Measurements from ENCODE around the gene CABP4. TPM values are rescaled to one million over a fixed set of nuclear protein-coding genes. Genes with fewer than 3 reads are reported as not detected.

The CABP4 gene
- total RNA-seq, 1 experiment from 2014 or later, result not detected

DNA sequence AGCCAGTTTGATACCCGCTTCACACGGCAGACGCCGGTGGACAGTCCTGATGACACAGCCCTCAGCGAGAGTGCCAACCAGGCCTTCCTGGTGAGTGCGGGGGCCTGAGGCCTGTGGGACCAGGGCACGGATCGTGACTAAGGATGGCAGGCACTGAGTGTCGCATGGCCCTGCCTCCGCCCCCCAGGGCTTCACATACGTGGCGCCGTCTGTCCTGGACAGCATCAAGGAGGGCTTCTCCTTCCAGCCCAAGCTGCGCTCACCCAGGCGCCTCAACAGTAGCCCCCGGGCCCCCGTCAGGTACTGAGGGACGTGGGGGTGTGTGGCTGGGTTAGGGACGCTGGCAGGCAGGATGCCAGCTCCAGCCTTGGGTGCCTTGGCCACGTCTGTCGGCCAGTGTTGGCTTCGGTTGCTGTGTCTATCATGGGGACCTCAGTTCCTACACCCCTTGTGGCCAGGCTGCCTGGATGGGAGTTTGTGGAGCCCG, 20.7 kb upstream of the CABP4 start:
- H3K27ac ChIP-seq (ENCODE audit: low read depth, low read length), result no peak overlapping the region
- no peaks in the 10 kb centered on the region for H3K9me2 ChIP-seq (ENCODE audit: insufficient read depth)
- BruUV-seq (replicated peaks), result no TSS peak
- H3K9me3 ChIP-seq (ENCODE audit: control insufficient read depth in 1 of 2, insufficient read depth in 1 of 2, low read depth in 1 of 2, low read length in 2 of 2), result no peaks in the 10 kb centered on the region
- TF ChIP-seq SIN3A (IDR thresholded peaks at IDR 0.05; ENCODE audit: low read depth), result no peak
- TF ChIP-seq ZFX (IDR thresholded peaks at IDR 0.05), result no peak
- TF ChIP-seq, protein P1, sequence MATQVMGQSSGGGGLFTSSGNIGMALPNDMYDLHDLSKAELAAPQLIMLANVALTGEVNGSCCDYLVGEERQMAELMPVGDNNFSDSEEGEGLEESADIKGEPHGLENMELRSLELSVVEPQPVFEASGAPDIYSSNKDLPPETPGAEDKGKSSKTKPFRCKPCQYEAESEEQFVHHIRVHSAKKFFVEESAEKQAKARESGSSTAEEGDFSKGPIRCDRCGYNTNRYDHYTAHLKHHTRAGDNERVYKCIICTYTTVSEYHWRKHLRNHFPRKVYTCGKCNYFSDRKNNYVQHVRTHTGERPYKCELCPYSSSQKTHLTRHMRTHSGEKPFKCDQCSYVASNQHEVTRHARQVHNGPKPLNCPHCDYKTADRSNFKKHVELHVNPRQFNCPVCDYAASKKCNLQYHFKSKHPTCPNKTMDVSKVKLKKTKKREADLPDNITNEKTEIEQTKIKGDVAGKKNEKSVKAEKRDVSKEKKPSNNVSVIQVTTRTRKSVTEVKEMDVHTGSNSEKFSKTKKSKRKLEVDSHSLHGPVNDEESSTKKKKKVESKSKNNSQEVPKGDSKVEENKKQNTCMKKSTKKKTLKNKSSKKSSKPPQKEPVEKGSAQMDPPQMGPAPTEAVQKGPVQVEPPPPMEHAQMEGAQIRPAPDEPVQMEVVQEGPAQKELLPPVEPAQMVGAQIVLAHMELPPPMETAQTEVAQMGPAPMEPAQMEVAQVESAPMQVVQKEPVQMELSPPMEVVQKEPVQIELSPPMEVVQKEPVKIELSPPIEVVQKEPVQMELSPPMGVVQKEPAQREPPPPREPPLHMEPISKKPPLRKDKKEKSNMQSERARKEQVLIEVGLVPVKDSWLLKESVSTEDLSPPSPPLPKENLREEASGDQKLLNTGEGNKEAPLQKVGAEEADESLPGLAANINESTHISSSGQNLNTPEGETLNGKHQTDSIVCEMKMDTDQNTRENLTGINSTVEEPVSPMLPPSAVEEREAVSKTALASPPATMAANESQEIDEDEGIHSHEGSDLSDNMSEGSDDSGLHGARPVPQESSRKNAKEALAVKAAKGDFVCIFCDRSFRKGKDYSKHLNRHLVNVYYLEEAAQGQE (IDR thresholded peaks at IDR 0.05; ENCODE audit: low read depth), result no peak
- TF ChIP-seq, protein P2, sequence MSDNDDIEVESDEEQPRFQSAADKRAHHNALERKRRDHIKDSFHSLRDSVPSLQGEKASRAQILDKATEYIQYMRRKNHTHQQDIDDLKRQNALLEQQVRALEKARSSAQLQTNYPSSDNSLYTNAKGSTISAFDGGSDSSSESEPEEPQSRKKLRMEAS (IDR thresholded peaks at IDR 0.05), result no peak
- no peak for TF ChIP-seq SRF (IDR thresholded peaks at IDR 0.05; ENCODE audit: low read depth)
- no peak for TF ChIP-seq SP1 (IDR thresholded peaks at IDR 0.05; ENCODE audit: low read depth)
- no peak for TF ChIP-seq ELF1 (IDR thresholded peaks at IDR 0.05; ENCODE audit: borderline replicate concordance, low read depth)
- TF ChIP-seq TCF7L2 (IDR thresholded peaks at IDR 0.05; ENCODE audit: borderline replicate concordance, extremely low read depth, insufficient read depth, insufficient read length), result no peak
- no peak for TF ChIP-seq EZH2phosphoT487 (IDR thresholded peaks at IDR 0.05; ENCODE audit: borderline replicate concordance)
- TF ChIP-seq JUND (IDR thresholded peaks at IDR 0.05), result no peak
- TF ChIP-seq, protein P3, sequence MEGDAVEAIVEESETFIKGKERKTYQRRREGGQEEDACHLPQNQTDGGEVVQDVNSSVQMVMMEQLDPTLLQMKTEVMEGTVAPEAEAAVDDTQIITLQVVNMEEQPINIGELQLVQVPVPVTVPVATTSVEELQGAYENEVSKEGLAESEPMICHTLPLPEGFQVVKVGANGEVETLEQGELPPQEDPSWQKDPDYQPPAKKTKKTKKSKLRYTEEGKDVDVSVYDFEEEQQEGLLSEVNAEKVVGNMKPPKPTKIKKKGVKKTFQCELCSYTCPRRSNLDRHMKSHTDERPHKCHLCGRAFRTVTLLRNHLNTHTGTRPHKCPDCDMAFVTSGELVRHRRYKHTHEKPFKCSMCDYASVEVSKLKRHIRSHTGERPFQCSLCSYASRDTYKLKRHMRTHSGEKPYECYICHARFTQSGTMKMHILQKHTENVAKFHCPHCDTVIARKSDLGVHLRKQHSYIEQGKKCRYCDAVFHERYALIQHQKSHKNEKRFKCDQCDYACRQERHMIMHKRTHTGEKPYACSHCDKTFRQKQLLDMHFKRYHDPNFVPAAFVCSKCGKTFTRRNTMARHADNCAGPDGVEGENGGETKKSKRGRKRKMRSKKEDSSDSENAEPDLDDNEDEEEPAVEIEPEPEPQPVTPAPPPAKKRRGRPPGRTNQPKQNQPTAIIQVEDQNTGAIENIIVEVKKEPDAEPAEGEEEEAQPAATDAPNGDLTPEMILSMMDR (IDR thresholded peaks at IDR 0.05 in 2 of 3, conservative IDR thresholded peaks at IDR 0.05 in 1 of 3; ENCODE audit: borderline replicate concordance in 1 of 3, insufficient read depth in 1 of 3, low read depth in 2 of 3, low read length in 2 of 3), result no peak
- TF ChIP-seq CBX3 (IDR thresholded peaks at IDR 0.05; ENCODE audit: low read depth), result no peak
- no peak for TF ChIP-seq POLR2A (IDR thresholded peaks at IDR 0.05; ENCODE audit: borderline replicate concordance, extremely low read depth, insufficient read depth, insufficient read length)
- DNase-seq (ENCODE audit: low read depth, low spot score) (no peak), ATAC-seq (no peak)
- ChIA-PET POLR2A (no interaction called here), CTCF (no interaction called here), RAD21 (ENCODE audit: low non-redundant PET in 1 of 2, low total read pairs in 2 of 2, uncharacterized antibody in 2 of 2, unreplicated experiment in 2 of 2) (no interaction called here)
- peaks cover 15% of the 10 kb centered on the region for H3K79me2 ChIP-seq (ENCODE audit: insufficient read depth, low read length)
- no peak overlapping the region for H3K4me2 ChIP-seq (ENCODE audit: low read length)
- no peaks in the 10 kb centered on the region for H4K20me1 ChIP-seq (ENCODE audit: insufficient read depth)
- no peaks in the 10 kb centered on the region for H3K27me3 ChIP-seq (ENCODE audit: insufficient read depth, low read length)
- H2AFZ ChIP-seq (ENCODE audit: low read depth, low read length, poor library complexity, severe bottlenecking), result no peak overlapping the region
- intact Hi-C loops (cut with micrococcal nuclease), result no loop called here
- H3K4me3 ChIP-seq (replicated peaks in 1 of 2; ENCODE audit: low read depth in 1 of 2, low read length in 2 of 2), result no peak overlapping the region
- H3K4me1 ChIP-seq (ENCODE audit: control insufficient read depth in 1 of 2, insufficient read depth in 2 of 2, low read length in 2 of 2), result peaks cover 5 to 13% of the 10 kb centered on the region in 2 experiments
- H3K9ac ChIP-seq (ENCODE audit: low read length), result no peak overlapping the region
- H3K36me3 ChIP-seq (ENCODE audit: control insufficient read depth in 1 of 2, insufficient read depth in 2 of 2, low read length in 2 of 2), result peaks cover 10 to 17% of the 10 kb centered on the region in 2 experiments; a peak in 3 of 4 replicates

Data from HCT116 (cell line).